D721Med (cell line): ENCODE measurements around the gene CSNK1G1.

Source experiments
- DNase-seq: peaks from one replicate; pipeline ENCODE4 v3.0.0; 2011; ENCODE audit warnings: low spot score; ENCODE audit not compliant: insufficient read length
- FAIRE-seq: peaks from 2 replicates; lab custom pipeline; 2011; peaks lifted over from hg19 to GRCh38; lab: Jason Lieb, UNC
- TF ChIP-seq, protein P1 (sequence below): IDR thresholded peaks from 2 replicates; pipeline ENCODE4 v1.5.1; 2012; ENCODE audit warnings: mild to moderate bottlenecking, control low read depth; ENCODE audit not compliant: insufficient read depth; ENCODE audit errors: missing control alignments

The CSNK1G1 gene

DNA sequence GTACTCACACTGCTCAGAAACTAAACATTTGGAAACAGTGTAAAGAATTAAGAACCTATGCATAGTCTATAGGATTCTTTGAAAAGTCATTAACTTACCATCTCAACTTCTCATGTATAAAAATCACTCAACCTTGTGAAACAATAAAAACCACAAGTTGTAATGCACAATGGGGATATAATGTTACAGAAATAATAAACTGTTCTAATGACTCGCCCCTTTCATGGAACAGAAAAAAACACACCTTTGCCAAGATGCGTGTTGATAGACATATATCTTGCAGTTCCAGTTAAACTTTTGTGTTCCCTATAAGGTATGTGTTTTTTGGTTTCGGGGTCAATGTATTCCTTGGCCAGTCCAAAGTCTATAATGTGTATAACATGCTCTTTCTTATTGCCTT, 142.3 kb downstream of the CSNK1G1 start:
- TF ChIP-seq, protein P1, sequence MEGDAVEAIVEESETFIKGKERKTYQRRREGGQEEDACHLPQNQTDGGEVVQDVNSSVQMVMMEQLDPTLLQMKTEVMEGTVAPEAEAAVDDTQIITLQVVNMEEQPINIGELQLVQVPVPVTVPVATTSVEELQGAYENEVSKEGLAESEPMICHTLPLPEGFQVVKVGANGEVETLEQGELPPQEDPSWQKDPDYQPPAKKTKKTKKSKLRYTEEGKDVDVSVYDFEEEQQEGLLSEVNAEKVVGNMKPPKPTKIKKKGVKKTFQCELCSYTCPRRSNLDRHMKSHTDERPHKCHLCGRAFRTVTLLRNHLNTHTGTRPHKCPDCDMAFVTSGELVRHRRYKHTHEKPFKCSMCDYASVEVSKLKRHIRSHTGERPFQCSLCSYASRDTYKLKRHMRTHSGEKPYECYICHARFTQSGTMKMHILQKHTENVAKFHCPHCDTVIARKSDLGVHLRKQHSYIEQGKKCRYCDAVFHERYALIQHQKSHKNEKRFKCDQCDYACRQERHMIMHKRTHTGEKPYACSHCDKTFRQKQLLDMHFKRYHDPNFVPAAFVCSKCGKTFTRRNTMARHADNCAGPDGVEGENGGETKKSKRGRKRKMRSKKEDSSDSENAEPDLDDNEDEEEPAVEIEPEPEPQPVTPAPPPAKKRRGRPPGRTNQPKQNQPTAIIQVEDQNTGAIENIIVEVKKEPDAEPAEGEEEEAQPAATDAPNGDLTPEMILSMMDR: no peak
- FAIRE-seq (no peak), DNase-seq (no peak)

DNA sequence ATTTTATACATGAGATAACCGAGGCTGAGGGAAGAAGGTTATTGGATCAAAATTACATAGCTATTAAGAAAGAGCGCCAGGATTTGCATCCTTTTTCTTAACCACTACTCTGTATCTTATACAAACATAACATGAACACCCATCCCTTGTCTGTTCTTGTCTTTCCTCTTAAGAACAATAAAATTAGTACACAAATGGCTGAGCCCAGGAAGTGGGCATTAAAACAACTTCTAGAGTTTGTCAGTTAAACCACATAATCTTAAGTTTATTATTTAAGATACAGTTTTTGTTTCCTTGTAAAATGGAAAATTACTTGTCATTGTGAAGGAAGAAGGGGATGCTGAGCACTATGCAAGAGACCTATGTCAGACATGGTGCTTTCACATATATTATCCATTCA, 144.3 kb downstream of the CSNK1G1 start:
- FAIRE-seq (no peak), DNase-seq (no peak)
- TF ChIP-seq, protein P1: no peak

DNA sequence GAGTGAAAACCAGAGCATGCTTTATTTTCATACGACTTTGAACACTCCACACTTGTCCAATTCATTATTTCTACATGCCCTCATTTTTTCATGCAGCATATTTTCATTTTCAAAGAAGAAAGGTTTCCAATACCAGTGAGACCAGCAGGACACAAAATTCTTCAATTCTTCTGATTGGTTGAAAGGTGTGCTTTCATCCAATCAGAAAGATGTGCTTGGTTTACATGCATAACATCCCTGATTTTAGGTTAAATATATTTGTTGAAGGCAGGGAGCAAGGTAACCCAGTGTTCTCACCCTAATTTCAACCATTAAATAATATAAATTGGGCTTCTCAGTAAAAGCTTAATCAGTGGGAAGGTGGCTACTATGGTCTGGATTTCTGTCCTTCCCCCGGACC, 145.6 kb downstream of the CSNK1G1 start:
- DNase-seq (no peak), FAIRE-seq (no peak)
- TF ChIP-seq, protein P1: no peak

DNA sequence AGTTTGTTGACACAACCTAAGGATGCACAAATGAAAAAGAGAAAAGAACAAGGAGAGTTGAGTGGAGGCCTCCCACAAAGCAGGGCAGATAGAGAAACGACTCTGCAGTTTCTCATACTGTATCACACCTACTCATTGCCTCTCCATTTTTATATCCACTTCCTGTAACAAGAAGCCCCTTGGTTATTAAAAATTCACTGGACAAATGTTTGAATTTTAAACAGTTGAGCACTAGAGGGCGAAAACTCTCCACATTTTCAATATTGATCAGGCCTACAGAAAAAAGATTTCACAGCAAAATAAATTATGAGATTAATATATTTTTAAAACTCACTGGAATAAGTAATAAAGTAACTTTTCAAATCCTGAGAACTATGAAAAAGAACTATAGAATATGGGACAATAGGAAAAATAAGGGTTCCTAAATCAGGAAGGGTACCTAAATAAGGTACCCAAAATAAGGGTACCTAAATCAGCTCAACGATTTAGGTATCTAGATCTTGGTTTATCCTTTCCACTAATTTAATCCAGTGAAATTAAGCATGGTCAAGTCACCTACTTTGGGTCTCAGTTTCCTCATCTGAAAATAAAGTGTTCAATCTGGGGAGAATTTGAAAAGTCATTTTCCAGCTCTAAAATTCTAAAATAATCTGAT, 146.2 kb downstream of the CSNK1G1 start:
- DNase-seq (no peak), FAIRE-seq (peak; percentile 46)
- TF ChIP-seq, protein P1: peak; percentile 49

DNA sequence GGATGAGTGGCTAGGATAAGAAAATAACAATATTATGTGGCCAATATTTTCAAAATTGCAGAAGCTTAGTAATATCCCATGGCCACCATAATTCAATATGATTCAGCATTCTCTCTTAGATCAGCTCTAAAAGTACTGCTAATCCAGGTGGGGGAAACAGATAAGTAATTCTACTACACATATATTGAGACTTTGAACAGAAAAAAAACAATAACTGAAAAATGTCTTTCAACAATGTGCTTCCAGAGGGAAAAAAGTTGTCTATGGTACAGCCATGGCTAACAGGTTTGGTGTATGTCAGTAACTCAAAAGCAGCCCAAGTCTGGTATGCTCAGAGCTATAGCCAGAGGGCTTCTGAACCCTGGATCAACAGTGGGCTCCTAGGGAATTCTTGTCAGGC, 150.8 kb downstream of the CSNK1G1 start:
- TF ChIP-seq, protein P1: no peak
- DNase-seq: no peak
- FAIRE-seq: no peak

DNA sequence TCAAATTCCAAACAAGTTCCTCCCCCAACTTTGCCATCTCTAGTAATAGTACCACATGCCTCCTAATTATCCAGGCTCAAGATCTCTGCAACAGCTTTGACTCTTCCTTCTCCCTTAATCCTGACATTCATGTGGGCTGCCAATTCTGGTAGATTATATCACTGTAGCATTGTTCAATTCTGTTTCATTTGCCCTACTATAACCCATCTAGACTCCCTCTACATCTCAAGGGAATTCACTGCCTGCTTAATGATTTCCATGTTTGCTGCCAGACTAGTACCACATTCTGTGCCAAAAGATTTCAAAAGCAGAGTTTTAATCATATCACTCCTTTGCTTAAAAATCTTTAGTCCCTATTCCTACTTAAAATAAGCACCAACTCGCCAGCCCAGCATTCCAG, 158.5 kb downstream of the CSNK1G1 start:
- FAIRE-seq (no peak), DNase-seq (no peak)
- TF ChIP-seq, protein P1: no peak

DNA sequence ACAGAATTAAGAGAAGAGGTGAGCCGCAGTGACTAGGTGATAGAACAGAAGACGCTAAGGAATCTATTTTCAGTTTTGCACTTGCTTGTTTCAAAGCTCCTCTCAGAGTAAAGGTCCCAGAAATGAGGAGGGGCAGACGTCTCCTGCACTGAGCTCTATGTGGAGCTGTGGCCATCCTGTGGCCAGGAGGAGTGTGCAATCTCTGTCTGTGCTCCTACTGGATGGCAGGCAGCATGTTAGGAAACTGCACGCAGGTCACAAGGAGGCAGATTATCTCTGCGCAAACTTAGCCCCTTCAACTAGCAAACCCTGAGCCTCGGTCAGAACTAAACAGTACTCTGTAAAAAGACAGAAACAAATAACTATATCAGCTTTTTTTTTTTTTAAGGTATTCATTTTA, 162.0 kb downstream of the CSNK1G1 start:
- DNase-seq: no peak
- TF ChIP-seq, protein P1: peak; percentile 17
- FAIRE-seq: no peak
